A204.1 (cell line): ENCODE measurements around the gene EXD1.
"Not testable (repeated sequence)": the region's sequence is repeated elsewhere in the genome, so short reads cannot be mapped to it uniquely, and the experiment has no call there.

Experiments
- FAIRE-seq: peaks from 2 replicates; lab custom pipeline; 2012; peaks lifted over from hg19 to GRCh38; lab: Jason Lieb, UNC

Gene EXD1, protein sequence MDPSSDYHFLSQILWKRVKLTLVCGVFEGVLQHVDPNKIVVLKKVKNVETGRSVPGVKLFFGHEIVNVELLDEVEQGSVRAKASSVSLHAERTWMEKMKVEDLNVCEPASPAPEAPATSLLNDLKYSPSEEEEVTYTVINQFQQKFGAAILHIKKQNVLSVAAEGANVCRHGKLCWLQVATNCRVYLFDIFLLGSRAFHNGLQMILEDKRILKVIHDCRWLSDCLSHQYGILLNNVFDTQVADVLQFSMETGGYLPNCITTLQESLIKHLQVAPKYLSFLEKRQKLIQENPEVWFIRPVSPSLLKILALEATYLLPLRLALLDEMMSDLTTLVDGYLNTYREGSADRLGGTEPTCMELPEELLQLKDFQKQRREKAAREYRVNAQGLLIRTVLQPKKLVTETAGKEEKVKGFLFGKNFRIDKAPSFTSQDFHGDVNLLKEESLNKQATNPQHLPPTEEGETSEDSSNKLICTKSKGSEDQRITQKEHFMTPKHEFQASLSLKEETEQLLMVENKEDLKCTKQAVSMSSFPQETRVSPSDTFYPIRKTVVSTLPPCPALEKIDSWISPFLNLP

DNA sequence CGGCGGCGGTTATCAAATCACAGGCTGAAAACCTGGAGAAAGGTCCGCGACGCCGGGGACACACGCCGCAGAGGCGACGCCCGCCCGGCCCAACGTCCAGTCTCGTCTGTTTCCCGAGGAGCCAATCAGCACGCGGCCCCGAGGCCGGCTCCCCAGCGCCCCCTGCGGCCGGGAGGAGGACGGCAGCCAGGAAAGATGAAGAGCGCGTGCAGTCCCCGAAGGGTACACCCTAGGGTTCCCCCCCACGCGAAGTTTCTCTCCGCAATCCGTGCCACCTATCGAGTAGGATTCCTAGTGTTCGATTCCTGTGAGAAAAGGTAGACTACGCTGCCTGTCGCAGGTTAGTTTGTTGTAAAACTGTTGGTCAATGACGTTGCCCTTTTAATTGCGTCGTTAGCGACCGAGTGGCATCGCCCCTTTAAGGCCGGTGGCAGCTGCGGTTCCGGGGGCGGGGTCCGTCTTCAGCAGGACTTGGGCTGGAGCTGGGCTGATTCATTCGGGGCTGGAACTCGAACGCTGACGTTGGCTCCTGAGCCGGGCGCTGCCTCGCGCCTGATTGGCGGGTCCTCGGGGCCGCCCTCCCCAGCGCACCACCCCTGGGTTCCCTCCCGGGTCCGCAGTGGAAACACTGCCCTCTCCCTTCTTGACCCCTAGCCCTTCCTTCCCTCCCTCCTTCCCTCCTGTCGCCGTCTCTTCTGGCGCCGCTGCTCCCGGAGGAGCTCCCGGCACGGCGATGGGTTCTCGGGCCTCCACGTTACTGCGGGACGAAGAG, at the start of gene EXD1, which contains the start of gene CHP1:
Gene EXD1 (minus strand): TSS at position 108 of the 772 bp plus-strand sequence. CDS start 4,182 bp downstream, outside the sequence.
Gene CHP1 (plus strand): TSS at position 619 of the 772 bp plus-strand sequence. CDS start 115 bp downstream, at position 734.
- peak; percentile 97 for FAIRE-seq

- no peak for FAIRE-seq
These were observed 49.2 kb upstream of the EXD1 start for GRCh38 chr15:41279535-41280283.

GRCh38 chr15:41278319-41278718, 47.8 kb upstream of the EXD1 start:
- FAIRE-seq: no peak

DNA sequence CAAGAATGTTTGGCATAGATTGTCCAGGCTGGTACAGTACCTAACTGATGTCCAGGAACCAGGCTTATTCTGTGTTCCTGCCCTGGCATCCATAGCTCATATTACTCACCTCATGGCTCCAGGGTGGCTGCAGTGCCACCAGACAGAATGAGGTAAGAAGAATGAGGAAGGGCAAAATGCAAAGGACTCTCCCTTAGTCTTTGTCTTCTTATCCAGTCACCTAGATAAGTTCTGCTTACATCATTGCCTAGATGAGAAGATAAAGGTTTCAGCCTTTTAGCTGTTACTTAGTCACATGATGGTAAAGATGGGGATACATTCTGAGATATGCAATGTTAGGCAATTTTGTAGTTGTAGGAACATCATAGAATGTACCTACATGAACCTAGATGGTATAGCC, 46.3 kb upstream of the EXD1 start:
- no peak for FAIRE-seq

DNA sequence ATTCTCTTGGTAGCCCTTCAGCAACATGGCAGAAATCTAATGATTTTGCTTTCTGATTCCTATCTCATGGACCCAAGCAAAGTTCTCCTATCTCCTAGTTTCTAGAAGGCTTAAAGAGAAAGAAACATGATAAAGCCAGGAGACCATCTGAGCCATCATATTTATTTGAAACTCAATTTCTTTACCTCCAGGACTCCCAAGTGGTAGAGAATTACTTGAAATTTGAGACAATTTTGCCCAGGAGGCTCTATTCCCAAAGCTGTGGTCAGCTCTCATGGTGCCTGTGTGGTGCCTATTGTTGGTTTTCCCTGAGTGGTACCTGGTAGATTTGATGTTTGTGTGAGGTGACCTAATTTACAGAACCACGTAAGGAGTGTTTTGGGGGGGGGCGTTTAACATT, 39.3 kb upstream of the EXD1 start:
- no peak for FAIRE-seq

- no peak for FAIRE-seq
These were observed 33.4 kb upstream of the EXD1 start for GRCh38 chr15:41263891-41264351.

DNA sequence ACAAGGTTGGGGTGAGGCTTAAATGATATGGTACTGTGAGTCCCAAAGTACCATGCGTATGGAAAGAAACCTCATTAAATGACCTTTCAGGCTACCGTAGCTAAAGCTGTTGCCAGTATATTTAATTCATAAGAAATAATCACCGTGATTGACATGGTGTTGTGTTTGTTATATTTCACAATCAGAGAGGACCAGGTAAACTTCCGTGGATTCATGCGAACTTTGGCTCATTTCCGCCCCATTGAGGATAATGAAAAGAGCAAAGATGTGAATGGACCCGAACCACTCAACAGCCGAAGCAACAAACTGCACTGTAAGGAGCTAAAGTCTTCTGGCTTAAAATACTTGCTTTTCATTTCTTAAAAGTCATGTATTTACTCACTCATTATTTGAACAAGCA, 32.0 kb upstream of the EXD1 start:
- FAIRE-seq: no peak

DNA sequence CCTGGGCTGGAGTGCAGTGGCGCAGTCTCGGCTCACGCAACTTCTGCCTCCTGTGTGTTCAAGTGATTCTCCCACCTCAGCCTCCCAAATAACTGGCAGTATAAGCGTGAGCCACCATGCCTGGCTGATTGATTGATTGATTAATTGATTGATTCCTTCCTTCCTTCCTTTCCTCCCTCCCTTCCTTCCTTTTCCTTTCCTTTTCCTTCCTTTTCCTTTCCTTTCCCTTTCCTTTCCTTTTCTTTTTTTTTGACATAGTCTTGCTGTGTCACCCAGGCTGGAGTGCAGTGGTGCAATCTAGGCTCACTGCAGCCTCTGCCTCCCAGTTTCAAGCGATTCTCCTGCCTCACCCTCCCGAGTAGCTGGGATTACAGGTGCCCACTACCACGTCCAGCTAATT, 30.4 kb upstream of the EXD1 start:
- not testable (repeated sequence) for FAIRE-seq

DNA sequence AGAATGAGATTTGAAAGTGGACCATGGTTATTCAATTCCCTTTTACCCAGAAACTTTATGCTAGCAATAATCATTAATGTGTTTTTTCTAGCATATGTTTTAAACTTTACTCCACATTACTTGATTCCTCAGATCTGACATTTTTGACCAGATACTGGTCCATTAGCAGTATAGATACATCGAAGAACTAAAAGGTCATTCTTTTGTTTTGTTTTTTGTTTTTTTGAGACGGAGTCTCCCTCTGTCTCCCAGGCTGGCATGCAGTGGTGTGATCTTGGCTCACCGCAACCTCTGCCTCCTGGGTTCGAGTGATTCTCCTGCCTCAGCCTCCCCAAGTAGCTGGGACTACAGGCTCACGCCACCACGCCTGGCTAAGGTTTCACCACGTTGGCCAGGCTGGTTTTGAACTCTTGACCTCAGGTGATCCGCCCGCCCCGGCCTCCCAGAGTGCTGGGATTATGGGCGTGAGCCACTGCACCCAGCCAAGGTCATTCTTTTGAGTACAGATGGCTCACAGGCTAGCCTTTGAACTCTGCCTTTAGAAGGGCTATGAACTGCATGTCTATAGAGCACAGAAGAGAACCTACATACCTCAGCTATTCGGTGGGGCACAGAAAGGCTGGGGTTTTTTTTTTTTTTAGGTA, 29.1 kb upstream of the EXD1 start:
- no peak for FAIRE-seq

DNA sequence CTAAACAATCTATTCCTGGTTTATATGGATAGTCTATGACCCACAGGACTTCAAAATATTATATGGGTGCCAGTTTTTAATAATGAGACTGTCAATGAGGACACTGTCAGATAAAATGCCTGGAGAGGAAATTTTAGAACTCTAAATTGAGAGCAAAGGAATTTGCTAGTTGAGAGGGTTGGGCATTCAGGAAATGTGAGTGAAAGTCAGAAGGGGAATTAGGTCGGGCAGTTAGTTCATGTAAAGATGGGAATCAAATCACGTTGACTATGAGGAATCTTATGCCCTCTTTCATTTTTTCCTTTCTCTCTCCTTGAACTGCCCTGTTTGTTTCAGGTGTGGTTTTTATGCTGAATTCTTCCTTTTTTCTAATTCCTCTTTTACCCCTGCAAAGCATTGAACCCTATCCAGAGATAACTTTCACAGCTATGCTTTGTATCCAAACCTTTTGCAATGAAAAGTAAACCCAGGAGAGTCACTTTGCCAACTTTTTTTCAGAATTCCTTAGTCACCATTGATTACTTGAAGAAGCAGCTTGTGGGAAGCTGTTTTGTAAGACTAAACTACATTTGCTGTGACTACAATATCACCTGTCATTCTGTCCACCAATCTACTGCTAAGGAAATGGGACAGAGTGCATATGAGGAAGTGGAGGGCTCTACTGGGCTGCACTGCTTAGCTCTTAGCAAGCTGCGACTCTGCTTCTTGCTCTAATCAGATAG, 28.4 kb upstream of the EXD1 start:
- no peak for FAIRE-seq

DNA sequence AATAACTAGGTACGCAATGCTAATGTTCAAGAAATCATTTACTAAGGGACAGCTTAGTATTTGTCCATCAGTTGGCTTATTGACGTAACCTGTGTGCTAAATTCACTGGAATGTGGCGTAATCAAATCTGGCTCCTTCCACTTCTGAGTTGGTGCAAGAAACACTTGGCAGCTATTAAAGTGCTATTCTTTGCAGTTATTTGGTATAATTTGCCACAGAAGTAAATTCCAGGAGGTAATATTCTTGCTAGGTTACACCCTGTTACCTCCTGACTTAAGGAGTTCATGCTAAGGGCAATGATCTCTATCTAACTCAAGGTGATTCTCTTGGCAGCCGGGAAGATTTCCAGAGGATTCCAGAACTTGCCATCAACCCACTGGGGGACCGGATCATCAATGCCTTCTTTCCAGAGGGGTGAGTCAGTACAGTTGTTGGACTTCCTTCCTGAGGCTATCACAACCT, 26.1 kb upstream of the EXD1 start:
- FAIRE-seq: no peak

DNA sequence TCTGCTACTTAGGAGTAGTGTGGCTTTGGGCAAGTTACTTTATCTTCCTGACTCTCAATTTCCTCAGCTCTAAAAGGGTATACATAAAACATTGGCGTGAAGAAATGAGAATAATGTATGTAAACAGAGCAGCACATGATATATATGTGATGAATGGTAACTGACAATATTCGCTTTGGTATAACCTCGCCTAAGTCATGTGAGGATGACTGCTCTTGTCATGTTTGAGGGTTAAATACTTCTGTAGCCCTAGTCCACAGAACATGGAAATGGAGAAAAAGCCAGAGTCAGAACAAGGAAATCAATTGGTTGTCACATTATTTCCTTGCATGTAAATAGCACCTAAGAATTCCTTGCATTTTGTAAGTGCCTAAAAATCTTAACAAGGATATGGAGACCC, 25.5 kb upstream of the EXD1 start:
- no peak for FAIRE-seq

- no peak for FAIRE-seq
These were observed 24.0 kb upstream of the EXD1 start for GRCh38 chr15:41254560-41254959.

DNA sequence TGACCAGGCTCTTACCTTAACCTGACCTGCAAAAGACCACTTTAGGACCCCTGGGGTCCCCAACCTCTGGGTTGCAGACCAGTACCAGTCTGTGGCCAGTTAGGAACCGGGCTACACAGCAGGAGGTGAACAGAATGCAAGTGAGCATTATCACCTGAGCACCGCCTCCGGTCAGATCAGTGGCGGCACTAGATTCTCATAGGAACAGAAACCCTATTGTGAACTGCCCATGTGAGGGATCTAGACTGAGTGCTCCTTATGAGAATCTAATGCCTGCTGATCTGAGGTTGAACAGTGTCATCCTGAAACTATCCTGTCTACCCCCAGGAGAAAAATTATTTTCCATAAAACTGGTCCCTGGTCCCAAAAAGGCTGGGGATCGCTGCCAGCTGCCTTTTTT, 20.9 kb upstream of the EXD1 start:
- no peak for FAIRE-seq

GRCh38 chr15:41250745-41251144, 20.2 kb upstream of the EXD1 start:
- not testable (repeated sequence) for FAIRE-seq

DNA sequence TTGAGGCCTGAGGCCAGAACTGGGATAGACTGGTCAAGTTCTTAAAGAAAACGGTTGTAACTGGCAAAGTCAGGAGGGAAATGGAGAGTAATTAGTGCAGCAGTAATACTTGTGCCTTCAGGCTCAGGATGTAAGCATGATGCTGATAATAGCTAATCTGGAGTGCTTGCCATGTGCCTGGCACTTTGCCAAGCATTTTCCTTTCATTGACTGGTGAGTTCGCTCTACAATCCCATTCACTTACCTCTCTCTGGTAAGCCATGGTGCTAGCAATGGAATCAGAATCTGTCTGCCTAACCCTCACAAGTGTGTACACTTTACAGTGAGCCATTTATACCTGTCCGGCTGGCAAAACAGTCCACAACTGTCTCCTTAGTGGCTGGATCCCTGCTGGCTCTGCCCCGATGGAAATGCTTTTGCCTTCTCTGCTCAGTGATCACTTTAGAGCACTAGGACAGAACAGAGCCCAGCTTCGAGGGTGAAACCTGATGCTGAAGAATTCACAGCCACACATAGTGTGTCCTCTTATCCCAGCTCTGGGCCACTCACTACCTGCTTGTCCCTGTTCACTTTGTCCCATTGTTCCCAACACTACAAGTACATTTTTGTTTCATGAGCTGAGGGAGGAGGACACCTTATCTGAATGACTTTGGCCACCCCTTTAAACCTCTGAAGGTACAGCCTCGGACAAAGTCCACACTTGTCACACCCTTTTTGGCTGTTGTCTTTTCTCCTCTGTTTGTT, 10.8 kb upstream of the EXD1 start:
- no peak for FAIRE-seq

DNA sequence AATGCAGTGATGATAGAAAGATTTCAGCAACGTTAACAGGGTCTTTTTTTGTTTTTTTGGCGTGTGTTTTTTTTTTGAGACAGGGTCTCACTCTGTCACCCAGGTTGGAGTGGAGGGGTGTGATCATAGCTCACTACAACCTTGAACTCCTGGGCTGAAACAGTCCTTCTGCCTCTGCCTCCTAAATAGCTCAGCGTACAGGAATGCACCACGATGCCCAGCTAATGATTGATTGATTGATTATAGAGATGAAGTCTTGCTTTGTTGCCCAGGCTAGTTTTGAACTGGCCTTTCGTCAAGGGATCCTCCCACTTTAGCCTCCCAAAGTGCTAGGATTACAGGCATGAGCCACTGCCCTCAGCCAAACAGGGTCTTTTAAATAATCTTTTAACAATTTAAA, 7.5 kb upstream of the EXD1 start:
- no peak for FAIRE-seq

DNA sequence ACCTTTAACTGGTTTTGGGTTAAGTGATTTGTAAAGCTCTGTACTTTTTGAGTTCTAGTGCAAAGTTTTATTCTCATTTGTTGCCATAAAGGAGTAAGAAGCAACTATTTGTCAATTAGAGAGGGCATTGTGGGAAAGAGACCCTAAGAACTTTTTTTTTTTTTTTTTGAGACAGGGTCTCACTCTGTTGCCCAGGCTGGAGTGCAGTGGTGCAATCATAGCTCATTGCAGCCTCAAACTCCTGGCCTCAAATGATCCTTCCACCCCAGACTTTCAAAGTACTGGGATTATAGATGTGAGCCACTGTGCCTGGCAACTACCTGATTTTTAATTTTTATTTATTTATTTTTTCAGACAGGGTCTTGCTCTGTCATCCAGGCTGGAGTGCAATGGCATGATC, 5.4 kb upstream of the EXD1 start:
- no peak for FAIRE-seq

DNA sequence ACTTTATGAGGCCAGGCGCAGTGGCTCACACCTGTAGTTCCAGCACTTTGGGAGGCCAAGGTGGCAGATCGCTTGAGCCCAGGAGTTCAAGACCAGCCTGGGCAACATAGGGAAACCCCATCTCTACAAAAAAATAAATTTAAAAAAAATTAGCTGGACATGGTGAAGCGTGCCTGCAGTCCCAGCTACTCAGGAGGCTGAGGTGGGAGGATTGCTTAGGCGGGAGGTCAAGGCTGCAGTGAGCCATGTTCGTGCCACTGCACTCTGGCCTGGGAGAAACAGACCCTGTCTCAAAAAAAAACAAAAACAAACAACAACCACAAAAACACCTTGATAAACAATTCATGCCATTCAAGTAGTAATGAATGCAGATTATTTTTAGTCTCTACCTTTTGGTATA, 4.7 kb upstream of the EXD1 start:
- not testable (repeated sequence) for FAIRE-seq

DNA sequence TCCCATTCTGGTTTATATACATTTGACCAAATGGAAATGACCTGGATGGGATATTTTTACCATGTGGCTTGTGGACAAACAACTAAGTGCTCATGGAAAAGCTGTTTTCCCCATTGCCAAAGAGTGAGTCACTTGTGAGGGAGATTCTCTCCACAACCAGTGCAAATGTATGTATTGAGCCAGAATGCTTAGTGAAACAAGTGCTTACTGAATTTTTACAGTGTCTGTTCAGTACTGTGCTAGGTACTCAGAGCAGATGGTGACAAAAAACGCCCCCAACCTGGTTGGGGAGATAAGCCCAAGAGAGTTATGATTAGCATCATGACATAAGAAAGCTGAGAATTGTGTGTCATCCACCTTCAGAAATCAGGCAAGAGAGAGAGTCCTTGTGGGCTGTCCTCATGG, 2.8 kb upstream of the EXD1 start:
- no peak for FAIRE-seq
